GM12878 (cell line): Measurements from ENCODE around the gene TNFAIP1.

Source experiments
- BMI1 ChIP-seq: fragments of 450-650 bp; IDR thresholded peaks from 2 replicates; pipeline ENCODE4 v1.6.1; 2016; ENCODE audit warnings: mild to moderate bottlenecking, moderate library complexity, borderline replicate concordance
- JUNB ChIP-seq: IDR thresholded peaks from 2 replicates; pipeline ENCODE4 v1.6.1; 2016; ENCODE audit warnings: antibody characterized with exemption, mild to moderate bottlenecking
- PAX8 ChIP-seq: fragments of 450-650 bp; IDR thresholded peaks from 2 replicates; pipeline ENCODE4 v1.6.1; 2017; ENCODE audit warnings: mild to moderate bottlenecking, moderate library complexity
- POLR2AphosphoS5 ChIP-seq: IDR thresholded peaks from 2 replicates; pipeline ENCODE4 v1.6.1; 2011; ENCODE audit warnings: mild to moderate bottlenecking, low read length, inconsistent platforms
- RELA ChIP-seq: fragments of 450-650 bp; IDR thresholded peaks from 2 replicates; pipeline ENCODE4 v1.8.0; 2014; ENCODE audit warnings: borderline replicate concordance; ENCODE audit not compliant: partially characterized antibody
- SMAD1 ChIP-seq: fragments of 450-650 bp; IDR thresholded peaks from 2 replicates; pipeline ENCODE4 v1.6.1; 2018; ENCODE audit warnings: mild to moderate bottlenecking, low read depth; ENCODE audit not compliant: partially characterized antibody
- SRF ChIP-seq, 2 experiments: IDR thresholded peaks; 2 replicates each; pipeline ENCODE4 v1.6.1; 2011; ENCODE audit warnings: low read depth in 2 of 2, low read length in 2 of 2, mild to moderate bottlenecking in 1 of 2, moderate library complexity in 1 of 2
- TAF1 ChIP-seq: IDR thresholded peaks from 2 replicates; pipeline ENCODE4 v1.6.1; 2011; ENCODE audit warnings: mild to moderate bottlenecking, low read depth, low read length, borderline replicate concordance
- WRNIP1 ChIP-seq: IDR thresholded peaks from 2 replicates; pipeline ENCODE4 v1.6.1; 2011; ENCODE audit warnings: low read depth, low read length, improper control_type of control experiment, borderline replicate concordance
- TF ChIP-seq, protein P1 (sequence below): IDR thresholded peaks from 2 replicates; pipeline ENCODE4 v1.6.1; 2012; ENCODE audit warnings: mild to moderate bottlenecking, low read depth, low read length
- TF ChIP-seq, protein P2 (sequence below), 3 experiments: IDR thresholded peaks in 2 of 3; conservative IDR thresholded peaks in 1 of 3; 2 replicates each; pipeline ENCODE4 v1.5.1; 2011; ENCODE audit warnings: low read depth in 3 of 3, low read length in 3 of 3, mild to moderate bottlenecking in 3 of 3, control low read depth in 2 of 3, moderate library complexity in 2 of 3, inconsistent platforms in 1 of 3, mixed read lengths in 1 of 3; ENCODE audit not compliant: control insufficient read depth in 2 of 3, insufficient read depth in 1 of 3; ENCODE audit errors: extremely low read depth in 1 of 3
- TF ChIP-seq, protein P3 (sequence below): IDR thresholded peaks from 2 replicates; pipeline ENCODE4 v1.6.1; 2011; ENCODE audit warnings: low read depth, mild to moderate bottlenecking, low read length, moderate library complexity, borderline replicate concordance; ENCODE audit errors: extremely low read depth
- TF ChIP-seq, protein P4 (sequence below): IDR thresholded peaks from 2 replicates; pipeline ENCODE4 v1.6.1; 2011; ENCODE audit warnings: borderline replicate concordance, low read depth, mild to moderate bottlenecking, moderate library complexity, mixed read lengths, low read length; ENCODE audit not compliant: insufficient read depth; ENCODE audit errors: extremely low read length
- TF ChIP-seq, protein P5 (sequence below): IDR thresholded peaks from 2 replicates; pipeline ENCODE4 v1.6.1; 2012; ENCODE audit warnings: low read depth, low read length, improper control_type of control experiment

DNA sequence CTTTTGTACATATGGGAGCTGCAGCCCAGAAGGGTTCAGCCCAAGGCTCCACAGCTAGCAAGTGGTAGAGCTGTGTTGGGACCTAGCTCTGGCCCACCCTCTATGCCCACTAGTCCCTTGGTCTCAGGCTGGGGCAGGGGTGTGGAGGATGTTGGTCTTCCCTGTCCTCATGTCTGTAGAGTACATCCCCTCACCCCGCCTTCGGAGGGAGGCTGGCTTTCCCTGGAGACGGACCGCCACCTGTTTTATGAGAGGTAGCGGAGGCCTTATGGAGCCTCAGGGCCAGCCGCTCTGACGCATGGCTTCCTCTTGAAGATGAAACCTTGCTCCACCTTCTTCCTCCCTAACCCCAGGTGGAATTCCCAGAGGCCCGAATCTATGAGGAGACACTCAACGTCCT is 8.4 kb downstream of the TNFAIP1 start:
- TF ChIP-seq, protein P1, sequence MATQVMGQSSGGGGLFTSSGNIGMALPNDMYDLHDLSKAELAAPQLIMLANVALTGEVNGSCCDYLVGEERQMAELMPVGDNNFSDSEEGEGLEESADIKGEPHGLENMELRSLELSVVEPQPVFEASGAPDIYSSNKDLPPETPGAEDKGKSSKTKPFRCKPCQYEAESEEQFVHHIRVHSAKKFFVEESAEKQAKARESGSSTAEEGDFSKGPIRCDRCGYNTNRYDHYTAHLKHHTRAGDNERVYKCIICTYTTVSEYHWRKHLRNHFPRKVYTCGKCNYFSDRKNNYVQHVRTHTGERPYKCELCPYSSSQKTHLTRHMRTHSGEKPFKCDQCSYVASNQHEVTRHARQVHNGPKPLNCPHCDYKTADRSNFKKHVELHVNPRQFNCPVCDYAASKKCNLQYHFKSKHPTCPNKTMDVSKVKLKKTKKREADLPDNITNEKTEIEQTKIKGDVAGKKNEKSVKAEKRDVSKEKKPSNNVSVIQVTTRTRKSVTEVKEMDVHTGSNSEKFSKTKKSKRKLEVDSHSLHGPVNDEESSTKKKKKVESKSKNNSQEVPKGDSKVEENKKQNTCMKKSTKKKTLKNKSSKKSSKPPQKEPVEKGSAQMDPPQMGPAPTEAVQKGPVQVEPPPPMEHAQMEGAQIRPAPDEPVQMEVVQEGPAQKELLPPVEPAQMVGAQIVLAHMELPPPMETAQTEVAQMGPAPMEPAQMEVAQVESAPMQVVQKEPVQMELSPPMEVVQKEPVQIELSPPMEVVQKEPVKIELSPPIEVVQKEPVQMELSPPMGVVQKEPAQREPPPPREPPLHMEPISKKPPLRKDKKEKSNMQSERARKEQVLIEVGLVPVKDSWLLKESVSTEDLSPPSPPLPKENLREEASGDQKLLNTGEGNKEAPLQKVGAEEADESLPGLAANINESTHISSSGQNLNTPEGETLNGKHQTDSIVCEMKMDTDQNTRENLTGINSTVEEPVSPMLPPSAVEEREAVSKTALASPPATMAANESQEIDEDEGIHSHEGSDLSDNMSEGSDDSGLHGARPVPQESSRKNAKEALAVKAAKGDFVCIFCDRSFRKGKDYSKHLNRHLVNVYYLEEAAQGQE: no peak
- TF ChIP-seq, protein P2, sequence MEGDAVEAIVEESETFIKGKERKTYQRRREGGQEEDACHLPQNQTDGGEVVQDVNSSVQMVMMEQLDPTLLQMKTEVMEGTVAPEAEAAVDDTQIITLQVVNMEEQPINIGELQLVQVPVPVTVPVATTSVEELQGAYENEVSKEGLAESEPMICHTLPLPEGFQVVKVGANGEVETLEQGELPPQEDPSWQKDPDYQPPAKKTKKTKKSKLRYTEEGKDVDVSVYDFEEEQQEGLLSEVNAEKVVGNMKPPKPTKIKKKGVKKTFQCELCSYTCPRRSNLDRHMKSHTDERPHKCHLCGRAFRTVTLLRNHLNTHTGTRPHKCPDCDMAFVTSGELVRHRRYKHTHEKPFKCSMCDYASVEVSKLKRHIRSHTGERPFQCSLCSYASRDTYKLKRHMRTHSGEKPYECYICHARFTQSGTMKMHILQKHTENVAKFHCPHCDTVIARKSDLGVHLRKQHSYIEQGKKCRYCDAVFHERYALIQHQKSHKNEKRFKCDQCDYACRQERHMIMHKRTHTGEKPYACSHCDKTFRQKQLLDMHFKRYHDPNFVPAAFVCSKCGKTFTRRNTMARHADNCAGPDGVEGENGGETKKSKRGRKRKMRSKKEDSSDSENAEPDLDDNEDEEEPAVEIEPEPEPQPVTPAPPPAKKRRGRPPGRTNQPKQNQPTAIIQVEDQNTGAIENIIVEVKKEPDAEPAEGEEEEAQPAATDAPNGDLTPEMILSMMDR (IDR thresholded peaks at IDR 0.05 in 2 of 3, conservative IDR thresholded peaks at IDR 0.05 in 1 of 3; ENCODE audit: control insufficient read depth in 2 of 3, extremely low read depth in 1 of 3, insufficient read depth in 1 of 3, low read depth in 3 of 3, low read length in 3 of 3): no peak
- TF ChIP-seq, protein P3, sequence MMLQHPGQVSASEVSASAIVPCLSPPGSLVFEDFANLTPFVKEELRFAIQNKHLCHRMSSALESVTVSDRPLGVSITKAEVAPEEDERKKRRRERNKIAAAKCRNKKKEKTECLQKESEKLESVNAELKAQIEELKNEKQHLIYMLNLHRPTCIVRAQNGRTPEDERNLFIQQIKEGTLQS: no peak
- TF ChIP-seq RELA (no peak), BMI1 (no peak), WRNIP1 (no peak), POLR2AphosphoS5 (no peak; the same call in 1 of the 2 replicates), SMAD1 (no peak), TAF1 (no peak), SRF (IDR thresholded peaks at IDR 0.05; ENCODE audit: low read depth in 2 of 2, low read length in 2 of 2) (no peak), PAX8 (no peak), JUNB (no peak)
- TF ChIP-seq, protein P4, sequence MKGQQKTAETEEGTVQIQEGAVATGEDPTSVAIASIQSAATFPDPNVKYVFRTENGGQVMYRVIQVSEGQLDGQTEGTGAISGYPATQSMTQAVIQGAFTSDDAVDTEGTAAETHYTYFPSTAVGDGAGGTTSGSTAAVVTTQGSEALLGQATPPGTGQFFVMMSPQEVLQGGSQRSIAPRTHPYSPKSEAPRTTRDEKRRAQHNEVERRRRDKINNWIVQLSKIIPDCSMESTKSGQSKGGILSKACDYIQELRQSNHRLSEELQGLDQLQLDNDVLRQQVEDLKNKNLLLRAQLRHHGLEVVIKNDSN: no peak
- TF ChIP-seq, protein P5, sequence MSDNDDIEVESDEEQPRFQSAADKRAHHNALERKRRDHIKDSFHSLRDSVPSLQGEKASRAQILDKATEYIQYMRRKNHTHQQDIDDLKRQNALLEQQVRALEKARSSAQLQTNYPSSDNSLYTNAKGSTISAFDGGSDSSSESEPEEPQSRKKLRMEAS: no peak
